ENCODE measurements around the gene NOVA2.
A peak's percentile ranks its signal among the peaks of the same experiment; 100 is the strongest.

The NOVA2 gene

GRCh38 chr19:46014941-46015686, 41.4 kb upstream of the NOVA2 start:
- DNase-seq (ENCODE audit: low spot score) = peak; percentile 50
- H3K4me3 Mint-ChIP-seq = peak overlapping the region; percentile 67
- H3K27ac Mint-ChIP-seq = no peak overlapping the region
- no peaks in the 10 kb centered on the region for H3K9me3 Mint-ChIP-seq
- peaks cover 15% of the 10 kb centered on the region for H3K4me1 Mint-ChIP-seq (ENCODE audit: low read depth)
- H3K36me3 Mint-ChIP-seq (ENCODE audit: low read depth) = peaks cover 12% of the 10 kb centered on the region
- peaks cover 15% of the 10 kb centered on the region for H3K27me3 Mint-ChIP-seq (ENCODE audit: low read depth)

DNA sequence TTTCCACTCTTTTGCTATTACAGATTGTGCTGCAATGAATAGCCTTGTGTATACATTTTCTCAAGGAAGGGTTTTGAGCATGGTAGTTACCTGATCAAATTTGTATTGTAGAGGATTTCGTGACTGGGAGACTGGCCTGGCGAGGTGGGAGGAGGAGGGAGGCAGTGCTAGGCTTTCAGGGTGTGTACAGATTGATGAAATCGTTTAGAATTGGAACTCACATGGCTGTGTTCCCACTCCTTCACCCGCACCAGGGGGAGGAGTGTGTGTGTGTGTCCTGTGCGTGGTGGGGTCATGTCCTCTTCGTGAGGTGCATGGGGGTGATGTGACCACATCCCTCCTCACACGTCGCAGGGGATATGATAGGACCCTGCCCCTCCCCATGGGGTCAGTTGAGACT, 40.9 kb upstream of the NOVA2 start:
- Mint-ChIP-seq H3K36me3 (ENCODE audit: low read depth) (peaks cover 11% of the 10 kb centered on the region), H3K4me3 (peak overlapping the region; percentile 68), H3K27ac (no peak overlapping the region), H3K4me1 (ENCODE audit: low read depth) (peaks cover 15% of the 10 kb centered on the region), H3K27me3 (ENCODE audit: low read depth) (peaks cover 15% of the 10 kb centered on the region), H3K9me3 (no peaks in the 10 kb centered on the region)
- no peak for DNase-seq (ENCODE audit: low spot score)

- Mint-ChIP-seq H3K4me3 (no peak overlapping the region), H3K9me3 (no peaks in the 10 kb centered on the region), H3K27ac (no peak overlapping the region), H3K4me1 (ENCODE audit: low read depth) (peaks cover 5% of the 10 kb centered on the region), H3K36me3 (ENCODE audit: low read depth) (peaks cover 19% of the 10 kb centered on the region), H3K27me3 (ENCODE audit: low read depth) (peaks cover 6% of the 10 kb centered on the region)
- DNase-seq (ENCODE audit: low spot score) = peak; percentile 58
Measured at GRCh38 chr19:46009530-46010510, 36.2 kb upstream of the NOVA2 start.

DNA sequence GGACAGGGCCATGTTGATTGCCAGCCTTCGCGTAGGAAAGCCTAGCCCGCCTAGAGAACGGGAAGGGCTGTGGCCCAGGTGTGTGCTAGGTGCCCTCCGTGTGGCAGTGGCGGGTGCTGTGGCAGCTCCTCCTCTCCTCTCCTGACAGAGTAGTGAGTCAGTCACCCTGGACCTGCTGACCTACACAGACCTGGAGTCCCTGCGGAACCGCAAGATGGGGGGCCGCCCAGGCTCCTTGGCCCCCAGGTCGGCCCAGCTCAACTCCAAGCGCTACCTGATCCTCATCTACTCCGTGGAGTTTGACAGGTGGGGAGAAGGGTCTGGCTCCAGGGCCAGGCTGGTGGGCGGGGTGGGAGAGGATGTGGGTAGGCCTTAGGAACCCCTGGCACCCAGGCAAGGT, 32.7 kb upstream of the NOVA2 start:
- H3K36me3 Mint-ChIP-seq (ENCODE audit: low read depth) = peaks cover 15% of the 10 kb centered on the region
- no peaks in the 10 kb centered on the region for H3K27me3 Mint-ChIP-seq (ENCODE audit: low read depth)
- no peaks in the 10 kb centered on the region for H3K4me1 Mint-ChIP-seq (ENCODE audit: low read depth)
- no peaks in the 10 kb centered on the region for H3K9me3 Mint-ChIP-seq
- no peak for DNase-seq (ENCODE audit: low spot score)
- no peak overlapping the region for H3K27ac Mint-ChIP-seq
- no peak overlapping the region for H3K4me3 Mint-ChIP-seq

DNA sequence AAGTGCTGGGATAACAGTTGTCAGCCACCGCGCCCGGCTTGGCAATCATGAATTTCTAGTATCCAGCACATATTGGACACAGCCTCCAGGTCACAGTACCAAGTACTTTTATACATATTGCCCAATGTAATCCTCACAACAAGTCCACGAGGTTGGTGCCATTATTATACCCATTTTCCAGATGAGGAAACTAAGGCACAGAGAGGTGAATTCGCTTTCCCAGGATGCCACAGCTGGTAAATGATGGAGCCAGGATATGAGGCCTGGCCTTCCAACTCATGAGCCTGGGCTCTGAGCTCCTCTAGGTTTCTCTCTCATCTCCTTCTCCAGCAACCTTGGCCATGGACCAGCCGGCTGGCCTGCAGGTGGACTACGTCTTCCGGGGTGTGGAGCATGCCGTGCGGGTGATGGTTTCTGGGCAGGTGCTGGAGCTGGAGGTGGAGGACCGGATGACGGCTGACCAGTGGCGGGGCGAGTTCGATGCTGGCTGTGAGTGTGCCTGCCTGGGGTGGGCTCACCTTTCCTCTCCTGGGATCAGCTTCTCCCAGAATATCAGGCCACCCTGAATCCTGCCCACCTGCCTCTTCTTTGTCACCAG, 29.1 kb upstream of the NOVA2 start:
- H3K9me3 Mint-ChIP-seq = no peaks in the 10 kb centered on the region
- peaks cover 8% of the 10 kb centered on the region for H3K36me3 Mint-ChIP-seq (ENCODE audit: low read depth)
- no peak for DNase-seq (ENCODE audit: low spot score)
- H3K4me1 Mint-ChIP-seq (ENCODE audit: low read depth) = peaks cover 22% of the 10 kb centered on the region
- H3K4me3 Mint-ChIP-seq = no peak overlapping the region
- peaks cover 4% of the 10 kb centered on the region for H3K27me3 Mint-ChIP-seq (ENCODE audit: low read depth)
- H3K27ac Mint-ChIP-seq = no peak overlapping the region

DNA sequence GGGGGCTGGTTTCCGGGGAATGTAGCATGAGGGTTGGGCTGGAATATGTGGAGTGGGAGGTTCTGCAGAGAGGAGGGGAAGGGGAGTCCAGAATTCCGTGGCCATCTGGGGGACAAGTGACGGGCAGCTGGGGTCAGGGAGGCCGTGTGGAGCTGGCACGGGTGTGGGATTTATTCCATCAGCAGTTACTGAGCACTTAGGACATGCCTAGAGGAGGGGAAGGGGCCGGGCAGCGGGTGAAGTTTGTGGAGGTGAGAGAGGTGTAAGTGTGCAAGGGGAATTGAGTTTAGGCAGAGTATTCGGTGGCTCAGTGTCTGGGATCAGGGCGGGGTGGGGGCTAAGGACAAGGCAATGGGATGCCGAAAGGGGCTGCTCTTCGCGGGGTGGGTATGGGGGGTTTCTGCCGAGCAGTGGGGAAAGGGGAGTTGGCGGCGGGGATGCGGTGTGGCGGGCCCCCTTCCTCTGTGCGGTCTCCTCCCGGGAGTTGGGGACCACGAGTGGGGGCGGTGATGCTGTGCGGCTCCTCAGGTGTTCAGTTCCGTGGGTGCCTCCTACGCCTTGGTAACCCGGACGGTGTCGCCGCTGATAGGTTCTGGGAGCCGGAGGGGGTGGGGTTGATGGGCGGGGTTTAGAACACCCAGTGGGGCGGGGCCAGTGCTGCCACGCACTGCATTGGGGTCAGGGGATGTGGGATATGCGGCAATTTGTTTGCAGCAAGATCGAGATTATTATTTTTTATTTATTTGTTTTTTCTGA, 27.0 kb upstream of the NOVA2 start:
- Mint-ChIP-seq H3K4me3 (peak overlapping the region; percentile 81), H3K9me3 (no peaks in the 10 kb centered on the region), H3K27me3 (ENCODE audit: low read depth) (peaks cover 4% of the 10 kb centered on the region), H3K4me1 (ENCODE audit: low read depth) (peaks cover 28% of the 10 kb centered on the region), H3K27ac (peak overlapping the region; percentile 50), H3K36me3 (ENCODE audit: low read depth) (peaks cover 14% of the 10 kb centered on the region)
- peak; percentile 47 for DNase-seq (ENCODE audit: low spot score)

DNA sequence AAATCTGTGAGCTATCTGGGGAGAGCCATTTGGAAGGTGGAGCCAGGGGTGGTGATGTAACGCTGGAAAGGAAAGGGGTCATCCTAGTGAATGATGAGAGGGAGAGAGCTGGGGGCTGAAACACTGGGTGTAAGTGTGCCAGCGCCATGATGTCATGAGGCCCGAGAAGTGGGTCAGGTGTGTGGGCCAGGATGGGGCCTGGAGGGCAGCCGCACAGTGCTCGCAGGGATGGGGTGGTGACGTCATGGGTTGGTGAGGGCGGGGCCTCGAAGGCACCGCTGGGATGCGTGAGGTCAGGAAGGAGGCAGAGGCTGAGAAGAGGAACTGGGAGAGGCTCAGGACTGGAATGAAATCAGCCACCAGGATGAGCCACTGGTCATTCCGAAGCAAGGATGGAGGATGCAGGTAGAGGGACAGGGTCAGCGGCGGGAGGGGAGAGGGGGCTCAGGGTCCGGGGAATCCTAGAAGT, 26.0 kb upstream of the NOVA2 start:
- Mint-ChIP-seq H3K27me3 (ENCODE audit: low read depth) (peaks cover 4% of the 10 kb centered on the region), H3K4me3 (peak overlapping the region; percentile 63), H3K36me3 (ENCODE audit: low read depth) (peaks cover 11% of the 10 kb centered on the region), H3K9me3 (no peaks in the 10 kb centered on the region), H3K4me1 (ENCODE audit: low read depth) (peaks cover 28% of the 10 kb centered on the region), H3K27ac (peak overlapping the region; percentile 55)
- DNase-seq (ENCODE audit: low spot score) = no peak

- Mint-ChIP-seq H3K27me3 (ENCODE audit: low read depth) (peaks cover 4% of the 10 kb centered on the region), H3K9me3 (no peaks in the 10 kb centered on the region), H3K36me3 (ENCODE audit: low read depth) (peaks cover 11% of the 10 kb centered on the region), H3K27ac (no peak overlapping the region), H3K4me1 (ENCODE audit: low read depth) (peaks cover 28% of the 10 kb centered on the region), H3K4me3 (no peak overlapping the region)
- no peak for DNase-seq (ENCODE audit: low spot score)
Measured at GRCh38 chr19:45998834-45999233, 25.2 kb upstream of the NOVA2 start.

DNA sequence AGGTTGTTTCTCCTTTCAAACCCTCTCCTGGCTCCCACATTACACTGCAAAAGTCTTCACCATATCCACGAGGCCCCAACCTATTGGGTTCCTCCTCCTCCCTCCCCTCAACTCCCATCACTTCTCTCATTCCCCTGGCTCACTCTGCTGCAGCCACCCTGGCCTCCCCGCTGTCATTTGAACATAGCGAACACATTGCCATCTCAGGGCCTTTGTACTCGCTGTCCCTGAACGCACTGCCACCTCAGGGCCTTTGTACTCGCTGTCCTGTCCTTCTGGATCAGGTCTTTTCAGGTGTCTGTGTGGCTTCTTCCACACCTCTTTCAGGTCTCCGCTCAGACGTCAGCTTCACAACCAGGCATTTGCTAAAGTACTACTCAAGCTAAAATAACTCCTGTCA, 23.3 kb upstream of the NOVA2 start:
- DNase-seq (ENCODE audit: low spot score) = no peak
- peaks cover 4% of the 10 kb centered on the region for H3K27me3 Mint-ChIP-seq (ENCODE audit: low read depth)
- peak overlapping the region; percentile 22 for H3K27ac Mint-ChIP-seq
- H3K4me1 Mint-ChIP-seq (ENCODE audit: low read depth) = peaks cover 28% of the 10 kb centered on the region
- no peak overlapping the region for H3K4me3 Mint-ChIP-seq
- H3K9me3 Mint-ChIP-seq = no peaks in the 10 kb centered on the region
- peaks cover 10% of the 10 kb centered on the region for H3K36me3 Mint-ChIP-seq (ENCODE audit: low read depth)

DNA sequence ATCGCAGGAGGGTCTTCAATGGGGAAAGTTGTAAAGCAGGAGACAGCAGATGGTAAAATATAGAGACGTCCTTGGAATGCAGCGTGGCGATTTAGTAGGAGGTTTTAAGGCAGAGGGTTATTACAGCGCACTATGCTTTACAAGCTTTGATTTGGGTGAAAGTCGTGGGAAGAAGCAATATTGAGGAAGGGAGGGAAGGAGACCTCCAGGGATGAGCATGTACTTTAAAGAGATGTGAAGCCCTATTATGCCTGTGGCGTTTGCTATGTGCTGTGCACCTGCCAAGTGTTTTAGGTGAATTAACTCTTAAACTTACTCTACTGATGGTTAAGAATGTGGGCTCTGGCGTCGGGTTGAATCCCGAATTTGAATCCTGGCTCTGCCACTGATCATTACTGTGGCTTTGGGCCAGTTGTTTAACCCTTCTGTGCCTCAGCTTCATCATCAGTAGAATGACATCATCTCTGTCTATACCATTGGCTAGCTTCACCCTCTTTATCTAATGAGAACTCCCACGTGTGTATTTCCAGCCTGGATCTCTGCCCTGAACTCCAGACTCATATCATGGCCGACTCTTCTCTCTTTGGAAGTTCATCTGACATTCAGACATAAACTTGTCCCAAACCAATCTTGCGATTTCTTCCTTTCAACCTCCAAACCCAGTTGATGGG, 22.2 kb upstream of the NOVA2 start:
- no peak overlapping the region for H3K27ac Mint-ChIP-seq
- H3K9me3 Mint-ChIP-seq = no peaks in the 10 kb centered on the region
- H3K4me1 Mint-ChIP-seq (ENCODE audit: low read depth) = peaks cover 26% of the 10 kb centered on the region
- peaks cover 4% of the 10 kb centered on the region for H3K27me3 Mint-ChIP-seq (ENCODE audit: low read depth)
- no peak for DNase-seq (ENCODE audit: low spot score)
- H3K36me3 Mint-ChIP-seq (ENCODE audit: low read depth) = peaks cover 10% of the 10 kb centered on the region
- H3K4me3 Mint-ChIP-seq = no peak overlapping the region

GRCh38 chr19:45994998-45995714, 21.5 kb upstream of the NOVA2 start, which contains the start of gene CCDC61:
CCDC61 (plus strand) TSS chr19:45995467; CDS start chr19:46003019, 7,552 bp downstream.
- DNase-seq (ENCODE audit: low spot score) = peak; percentile 94

GRCh38 chr19:45994456-45994997, 20.9 kb upstream of the NOVA2 start:
- H3K4me1 Mint-ChIP-seq (ENCODE audit: low read depth) = peaks cover 14% of the 10 kb centered on the region
- no peak for DNase-seq (ENCODE audit: low spot score)
- no peak overlapping the region for H3K27ac Mint-ChIP-seq
- no peaks in the 10 kb centered on the region for H3K9me3 Mint-ChIP-seq
- H3K36me3 Mint-ChIP-seq (ENCODE audit: low read depth) = peaks cover 7% of the 10 kb centered on the region
- no peak overlapping the region for H3K4me3 Mint-ChIP-seq
- peaks cover 11% of the 10 kb centered on the region for H3K27me3 Mint-ChIP-seq (ENCODE audit: low read depth)

More at GRCh38 chr19:45994998-45995714, 21.5 kb upstream of the NOVA2 start, which contains the start of gene CCDC61:
- H3K27ac Mint-ChIP-seq = no peak within 1 kb of the TSS
- no peak within 1 kb of the TSS for H3K4me3 Mint-ChIP-seq
- H3K36me3 Mint-ChIP-seq (ENCODE audit: low read depth) = peaks cover 10% of the 10 kb centered on the region
- H3K9me3 Mint-ChIP-seq = no peaks in the 10 kb centered on the region
- peaks cover 9% of the 10 kb centered on the region for H3K27me3 Mint-ChIP-seq (ENCODE audit: low read depth)
- H3K4me1 Mint-ChIP-seq (ENCODE audit: low read depth) = peaks cover 20% of the 10 kb centered on the region
